ENCODE results near the gene AHDC1. TPM values are rescaled to one million over a fixed set of nuclear protein-coding genes. Genes with fewer than 3 reads are reported as not detected.

Gene AHDC1
- total RNA-seq, 1 experiment from 2014 or later = 49.0 TPM

DNA sequence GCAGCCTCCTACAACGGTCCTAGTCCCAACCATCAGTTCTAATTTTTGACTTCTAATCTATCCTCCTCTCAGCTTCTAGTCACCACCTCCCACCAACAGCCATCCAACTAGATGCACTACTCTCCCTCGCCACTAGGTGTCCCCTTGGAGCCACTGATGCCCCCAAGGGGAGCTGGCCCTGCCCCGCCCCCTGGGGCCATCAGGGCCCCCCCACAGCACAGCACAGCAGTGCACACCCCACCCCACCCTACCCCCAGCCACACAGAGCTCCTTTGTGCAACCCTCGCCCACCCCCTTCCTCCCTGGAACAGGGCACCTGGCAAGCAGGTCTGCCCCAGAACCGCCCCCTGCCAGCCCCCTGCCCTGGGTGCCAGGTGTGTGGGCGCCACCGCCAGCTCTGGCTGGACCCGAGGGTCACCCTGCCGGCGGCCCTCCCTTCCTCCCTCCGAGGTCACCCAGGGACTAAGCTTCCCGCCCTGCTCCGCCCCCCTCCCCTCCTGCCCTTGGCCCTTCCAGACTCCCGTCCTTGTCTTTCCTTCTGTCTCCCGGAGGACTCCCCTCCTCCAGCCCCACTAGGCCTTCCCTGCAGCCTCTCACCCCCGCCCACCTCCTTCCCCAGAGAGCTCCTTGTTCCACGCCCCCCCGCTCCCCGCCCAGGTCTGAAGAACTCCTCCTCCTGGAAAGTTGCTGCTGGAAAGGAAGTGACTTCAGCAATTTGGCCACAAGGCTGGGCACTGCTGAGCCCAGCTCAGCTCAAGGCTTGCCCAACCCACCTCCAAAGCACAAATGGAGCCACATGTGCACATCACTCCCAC lies 47.0 kb downstream of the AHDC1 start (continued):
- TF ChIP-seq, protein P1, sequence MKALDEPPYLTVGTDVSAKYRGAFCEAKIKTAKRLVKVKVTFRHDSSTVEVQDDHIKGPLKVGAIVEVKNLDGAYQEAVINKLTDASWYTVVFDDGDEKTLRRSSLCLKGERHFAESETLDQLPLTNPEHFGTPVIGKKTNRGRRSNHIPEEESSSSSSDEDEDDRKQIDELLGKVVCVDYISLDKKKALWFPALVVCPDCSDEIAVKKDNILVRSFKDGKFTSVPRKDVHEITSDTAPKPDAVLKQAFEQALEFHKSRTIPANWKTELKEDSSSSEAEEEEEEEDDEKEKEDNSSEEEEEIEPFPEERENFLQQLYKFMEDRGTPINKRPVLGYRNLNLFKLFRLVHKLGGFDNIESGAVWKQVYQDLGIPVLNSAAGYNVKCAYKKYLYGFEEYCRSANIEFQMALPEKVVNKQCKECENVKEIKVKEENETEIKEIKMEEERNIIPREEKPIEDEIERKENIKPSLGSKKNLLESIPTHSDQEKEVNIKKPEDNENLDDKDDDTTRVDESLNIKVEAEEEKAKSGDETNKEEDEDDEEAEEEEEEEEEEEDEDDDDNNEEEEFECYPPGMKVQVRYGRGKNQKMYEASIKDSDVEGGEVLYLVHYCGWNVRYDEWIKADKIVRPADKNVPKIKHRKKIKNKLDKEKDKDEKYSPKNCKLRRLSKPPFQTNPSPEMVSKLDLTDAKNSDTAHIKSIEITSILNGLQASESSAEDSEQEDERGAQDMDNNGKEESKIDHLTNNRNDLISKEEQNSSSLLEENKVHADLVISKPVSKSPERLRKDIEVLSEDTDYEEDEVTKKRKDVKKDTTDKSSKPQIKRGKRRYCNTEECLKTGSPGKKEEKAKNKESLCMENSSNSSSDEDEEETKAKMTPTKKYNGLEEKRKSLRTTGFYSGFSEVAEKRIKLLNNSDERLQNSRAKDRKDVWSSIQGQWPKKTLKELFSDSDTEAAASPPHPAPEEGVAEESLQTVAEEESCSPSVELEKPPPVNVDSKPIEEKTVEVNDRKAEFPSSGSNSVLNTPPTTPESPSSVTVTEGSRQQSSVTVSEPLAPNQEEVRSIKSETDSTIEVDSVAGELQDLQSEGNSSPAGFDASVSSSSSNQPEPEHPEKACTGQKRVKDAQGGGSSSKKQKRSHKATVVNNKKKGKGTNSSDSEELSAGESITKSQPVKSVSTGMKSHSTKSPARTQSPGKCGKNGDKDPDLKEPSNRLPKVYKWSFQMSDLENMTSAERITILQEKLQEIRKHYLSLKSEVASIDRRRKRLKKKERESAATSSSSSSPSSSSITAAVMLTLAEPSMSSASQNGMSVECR (CRISPR knock-in tag; IDR thresholded peaks at IDR 0.05; ENCODE audit: borderline replicate concordance) = no peak
- TF ChIP-seq, protein P2, sequence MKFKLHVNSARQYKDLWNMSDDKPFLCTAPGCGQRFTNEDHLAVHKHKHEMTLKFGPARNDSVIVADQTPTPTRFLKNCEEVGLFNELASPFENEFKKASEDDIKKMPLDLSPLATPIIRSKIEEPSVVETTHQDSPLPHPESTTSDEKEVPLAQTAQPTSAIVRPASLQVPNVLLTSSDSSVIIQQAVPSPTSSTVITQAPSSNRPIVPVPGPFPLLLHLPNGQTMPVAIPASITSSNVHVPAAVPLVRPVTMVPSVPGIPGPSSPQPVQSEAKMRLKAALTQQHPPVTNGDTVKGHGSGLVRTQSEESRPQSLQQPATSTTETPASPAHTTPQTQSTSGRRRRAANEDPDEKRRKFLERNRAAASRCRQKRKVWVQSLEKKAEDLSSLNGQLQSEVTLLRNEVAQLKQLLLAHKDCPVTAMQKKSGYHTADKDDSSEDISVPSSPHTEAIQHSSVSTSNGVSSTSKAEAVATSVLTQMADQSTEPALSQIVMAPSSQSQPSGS (CRISPR knock-in tag; IDR thresholded peaks at IDR 0.05; ENCODE audit: borderline replicate concordance, low read depth) = no peak
- TF ChIP-seq ESRRA (CRISPR knock-in tag; IDR thresholded peaks at IDR 0.05; ENCODE audit: borderline replicate concordance) (no peak), CREM (CRISPR knock-in tag; IDR thresholded peaks at IDR 0.05) (no peak), ZNF416 (CRISPR knock-in tag; IDR thresholded peaks at IDR 0.05) (no peak), NR2C2 (CRISPR knock-in tag; IDR thresholded peaks at IDR 0.05) (no peak), NFYB (CRISPR knock-in tag; conservative IDR thresholded peaks at IDR 0.05; ENCODE audit: low read depth) (no peak), ATF1 (CRISPR knock-in tag; IDR thresholded peaks at IDR 0.05) (no peak), ZNF671 (CRISPR knock-in tag; IDR thresholded peaks at IDR 0.05) (no peak), ETV6 (CRISPR knock-in tag; IDR thresholded peaks at IDR 0.05) (no peak), TP53 (CRISPR knock-in tag; IDR thresholded peaks at IDR 0.05) (no peak), ZNF317 (CRISPR knock-in tag; IDR thresholded peaks at IDR 0.05; ENCODE audit: borderline replicate concordance, low read depth) (no peak), PRRX2 (CRISPR knock-in tag; IDR thresholded peaks at IDR 0.05) (no peak), CREB1 (CRISPR knock-in tag; IDR thresholded peaks at IDR 0.05) (no peak)
- TF ChIP-seq, protein P3, sequence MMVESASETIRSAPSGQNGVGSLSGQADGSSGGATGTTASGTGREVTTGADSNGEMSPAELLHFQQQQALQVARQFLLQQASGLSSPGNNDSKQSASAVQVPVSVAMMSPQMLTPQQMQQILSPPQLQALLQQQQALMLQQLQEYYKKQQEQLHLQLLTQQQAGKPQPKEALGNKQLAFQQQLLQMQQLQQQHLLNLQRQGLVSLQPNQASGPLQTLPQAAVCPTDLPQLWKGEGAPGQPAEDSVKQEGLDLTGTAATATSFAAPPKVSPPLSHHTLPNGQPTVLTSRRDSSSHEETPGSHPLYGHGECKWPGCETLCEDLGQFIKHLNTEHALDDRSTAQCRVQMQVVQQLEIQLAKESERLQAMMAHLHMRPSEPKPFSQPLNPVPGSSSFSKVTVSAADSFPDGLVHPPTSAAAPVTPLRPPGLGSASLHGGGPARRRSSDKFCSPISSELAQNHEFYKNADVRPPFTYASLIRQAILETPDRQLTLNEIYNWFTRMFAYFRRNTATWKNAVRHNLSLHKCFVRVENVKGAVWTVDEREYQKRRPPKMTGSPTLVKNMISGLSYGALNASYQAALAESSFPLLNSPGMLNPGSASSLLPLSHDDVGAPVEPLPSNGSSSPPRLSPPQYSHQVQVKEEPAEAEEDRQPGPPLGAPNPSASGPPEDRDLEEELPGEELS (CRISPR knock-in tag; IDR thresholded peaks at IDR 0.05) = no peak
- TF ChIP-seq, protein P4, sequence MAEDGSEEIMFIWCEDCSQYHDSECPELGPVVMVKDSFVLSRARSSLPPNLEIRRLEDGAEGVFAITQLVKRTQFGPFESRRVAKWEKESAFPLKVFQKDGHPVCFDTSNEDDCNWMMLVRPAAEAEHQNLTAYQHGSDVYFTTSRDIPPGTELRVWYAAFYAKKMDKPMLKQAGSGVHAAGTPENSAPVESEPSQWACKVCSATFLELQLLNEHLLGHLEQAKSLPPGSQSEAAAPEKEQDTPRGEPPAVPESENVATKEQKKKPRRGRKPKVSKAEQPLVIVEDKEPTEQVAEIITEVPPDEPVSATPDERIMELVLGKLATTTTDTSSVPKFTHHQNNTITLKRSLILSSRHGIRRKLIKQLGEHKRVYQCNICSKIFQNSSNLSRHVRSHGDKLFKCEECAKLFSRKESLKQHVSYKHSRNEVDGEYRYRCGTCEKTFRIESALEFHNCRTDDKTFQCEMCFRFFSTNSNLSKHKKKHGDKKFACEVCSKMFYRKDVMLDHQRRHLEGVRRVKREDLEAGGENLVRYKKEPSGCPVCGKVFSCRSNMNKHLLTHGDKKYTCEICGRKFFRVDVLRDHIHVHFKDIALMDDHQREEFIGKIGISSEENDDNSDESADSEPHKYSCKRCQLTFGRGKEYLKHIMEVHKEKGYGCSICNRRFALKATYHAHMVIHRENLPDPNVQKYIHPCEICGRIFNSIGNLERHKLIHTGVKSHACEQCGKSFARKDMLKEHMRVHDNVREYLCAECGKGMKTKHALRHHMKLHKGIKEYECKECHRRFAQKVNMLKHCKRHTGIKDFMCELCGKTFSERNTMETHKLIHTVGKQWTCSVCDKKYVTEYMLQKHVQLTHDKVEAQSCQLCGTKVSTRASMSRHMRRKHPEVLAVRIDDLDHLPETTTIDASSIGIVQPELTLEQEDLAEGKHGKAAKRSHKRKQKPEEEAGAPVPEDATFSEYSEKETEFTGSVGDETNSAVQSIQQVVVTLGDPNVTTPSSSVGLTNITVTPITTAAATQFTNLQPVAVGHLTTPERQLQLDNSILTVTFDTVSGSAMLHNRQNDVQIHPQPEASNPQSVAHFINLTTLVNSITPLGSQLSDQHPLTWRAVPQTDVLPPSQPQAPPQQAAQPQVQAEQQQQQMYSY (CRISPR knock-in tag; IDR thresholded peaks at IDR 0.05) = peak; percentile 38; the same call in 1 of the 2 replicates
- TF ChIP-seq, protein P5, sequence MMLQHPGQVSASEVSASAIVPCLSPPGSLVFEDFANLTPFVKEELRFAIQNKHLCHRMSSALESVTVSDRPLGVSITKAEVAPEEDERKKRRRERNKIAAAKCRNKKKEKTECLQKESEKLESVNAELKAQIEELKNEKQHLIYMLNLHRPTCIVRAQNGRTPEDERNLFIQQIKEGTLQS (CRISPR knock-in tag; conservative IDR thresholded peaks at IDR 0.05) = no peak
- TF ChIP-seq, protein P6, sequence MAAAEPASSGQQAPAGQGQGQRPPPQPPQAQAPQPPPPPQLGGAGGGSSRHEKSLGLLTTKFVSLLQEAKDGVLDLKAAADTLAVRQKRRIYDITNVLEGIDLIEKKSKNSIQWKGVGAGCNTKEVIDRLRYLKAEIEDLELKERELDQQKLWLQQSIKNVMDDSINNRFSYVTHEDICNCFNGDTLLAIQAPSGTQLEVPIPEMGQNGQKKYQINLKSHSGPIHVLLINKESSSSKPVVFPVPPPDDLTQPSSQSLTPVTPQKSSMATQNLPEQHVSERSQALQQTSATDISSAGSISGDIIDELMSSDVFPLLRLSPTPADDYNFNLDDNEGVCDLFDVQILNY (CRISPR knock-in tag; IDR thresholded peaks at IDR 0.05) = no peak
- TF ChIP-seq, protein P7, sequence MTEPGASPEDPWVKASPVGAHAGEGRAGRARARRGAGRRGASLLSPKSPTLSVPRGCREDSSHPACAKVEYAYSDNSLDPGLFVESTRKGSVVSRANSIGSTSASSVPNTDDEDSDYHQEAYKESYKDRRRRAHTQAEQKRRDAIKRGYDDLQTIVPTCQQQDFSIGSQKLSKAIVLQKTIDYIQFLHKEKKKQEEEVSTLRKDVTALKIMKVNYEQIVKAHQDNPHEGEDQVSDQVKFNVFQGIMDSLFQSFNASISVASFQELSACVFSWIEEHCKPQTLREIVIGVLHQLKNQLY (CRISPR knock-in tag; IDR thresholded peaks at IDR 0.05) = no peak
- TF ChIP-seq, protein P8, sequence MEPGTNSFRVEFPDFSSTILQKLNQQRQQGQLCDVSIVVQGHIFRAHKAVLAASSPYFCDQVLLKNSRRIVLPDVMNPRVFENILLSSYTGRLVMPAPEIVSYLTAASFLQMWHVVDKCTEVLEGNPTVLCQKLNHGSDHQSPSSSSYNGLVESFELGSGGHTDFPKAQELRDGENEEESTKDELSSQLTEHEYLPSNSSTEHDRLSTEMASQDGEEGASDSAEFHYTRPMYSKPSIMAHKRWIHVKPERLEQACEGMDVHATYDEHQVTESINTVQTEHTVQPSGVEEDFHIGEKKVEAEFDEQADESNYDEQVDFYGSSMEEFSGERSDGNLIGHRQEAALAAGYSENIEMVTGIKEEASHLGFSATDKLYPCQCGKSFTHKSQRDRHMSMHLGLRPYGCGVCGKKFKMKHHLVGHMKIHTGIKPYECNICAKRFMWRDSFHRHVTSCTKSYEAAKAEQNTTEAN (CRISPR knock-in tag; IDR thresholded peaks at IDR 0.05) = peak; percentile 51; the same call in 1 of the 2 replicates
- TF ChIP-seq, protein P9, sequence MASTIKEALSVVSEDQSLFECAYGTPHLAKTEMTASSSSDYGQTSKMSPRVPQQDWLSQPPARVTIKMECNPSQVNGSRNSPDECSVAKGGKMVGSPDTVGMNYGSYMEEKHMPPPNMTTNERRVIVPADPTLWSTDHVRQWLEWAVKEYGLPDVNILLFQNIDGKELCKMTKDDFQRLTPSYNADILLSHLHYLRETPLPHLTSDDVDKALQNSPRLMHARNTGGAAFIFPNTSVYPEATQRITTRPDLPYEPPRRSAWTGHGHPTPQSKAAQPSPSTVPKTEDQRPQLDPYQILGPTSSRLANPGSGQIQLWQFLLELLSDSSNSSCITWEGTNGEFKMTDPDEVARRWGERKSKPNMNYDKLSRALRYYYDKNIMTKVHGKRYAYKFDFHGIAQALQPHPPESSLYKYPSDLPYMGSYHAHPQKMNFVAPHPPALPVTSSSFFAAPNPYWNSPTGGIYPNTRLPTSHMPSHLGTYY (CRISPR knock-in tag; IDR thresholded peaks at IDR 0.05) = no peak

All from WTC11 (cell line).